ENCODE results near the gene BCL6B.

Gene BCL6B

DNA sequence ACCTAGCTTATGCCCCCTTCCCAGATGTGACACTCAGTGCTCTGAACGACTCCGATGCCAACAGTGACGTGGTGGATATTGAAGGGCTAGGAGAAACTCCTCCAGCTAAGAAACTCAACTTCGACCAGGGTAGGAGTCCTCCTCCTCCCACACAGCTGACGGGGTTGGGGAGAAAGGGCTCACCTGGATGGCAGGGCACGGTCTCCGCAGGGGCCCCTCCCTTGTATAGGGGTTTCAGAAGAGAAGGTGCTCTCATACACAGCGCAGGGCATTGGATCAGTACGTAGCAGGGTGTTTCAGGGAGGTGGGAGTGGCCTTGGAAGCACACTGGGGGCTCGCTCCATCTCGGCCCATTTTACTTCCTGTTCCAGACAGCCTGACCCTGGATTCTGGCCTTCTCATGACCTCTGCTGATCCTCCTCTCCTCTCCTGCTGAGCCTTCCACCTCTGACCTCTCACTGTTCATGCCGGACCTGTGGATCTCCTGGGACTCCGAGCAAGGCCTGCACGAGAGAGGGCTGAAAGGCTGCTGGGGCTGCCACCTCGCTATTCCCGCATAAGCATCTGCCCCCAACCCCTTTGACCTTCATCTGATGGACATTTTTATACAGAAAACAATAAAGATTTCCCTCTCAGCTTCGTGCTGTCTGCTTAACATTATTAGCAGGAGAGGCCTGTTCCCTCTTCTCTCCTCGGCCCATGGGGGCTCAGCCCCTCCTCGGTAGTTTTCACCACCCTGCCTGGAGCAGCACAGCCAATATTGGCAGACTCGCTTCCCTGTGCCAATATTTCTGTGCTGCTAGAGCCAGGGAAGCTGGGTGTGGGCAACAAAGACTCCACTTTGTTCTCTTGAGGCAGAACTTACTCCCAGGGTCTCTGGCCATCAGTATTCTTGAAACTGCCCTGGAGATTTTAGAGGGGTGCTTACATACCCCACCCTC is 5.7 kb upstream of the BCL6B start:
- H3K4me2 ChIP-seq (ENCODE audit: low read depth, low read length, poor library complexity, severe bottlenecking) = no peak overlapping the region
- no peak overlapping the region for H3K9ac ChIP-seq (ENCODE audit: low read length)
- H3F3A ChIP-seq (ENCODE audit: insufficient read depth) = peaks cover 21% of the 10 kb centered on the region
- no peaks in the 10 kb centered on the region for H3K9me3 ChIP-seq (ENCODE audit: insufficient read depth, low read length)
- H3K27ac ChIP-seq (ENCODE audit: low read depth, low read length) = no peak overlapping the region
- H3K36me3 ChIP-seq (ENCODE audit: low read length) = no peaks in the 10 kb centered on the region
- H3K4me3 ChIP-seq (ENCODE audit: insufficient read depth, low read length, poor library complexity, severe bottlenecking) = no peak overlapping the region
- H4K20me1 ChIP-seq (ENCODE audit: low read depth, low read length) = no peaks in the 10 kb centered on the region
- H2AFZ ChIP-seq (ENCODE audit: low read depth, low read length, severe bottlenecking) = no peak overlapping the region
- TF ChIP-seq, protein P1, sequence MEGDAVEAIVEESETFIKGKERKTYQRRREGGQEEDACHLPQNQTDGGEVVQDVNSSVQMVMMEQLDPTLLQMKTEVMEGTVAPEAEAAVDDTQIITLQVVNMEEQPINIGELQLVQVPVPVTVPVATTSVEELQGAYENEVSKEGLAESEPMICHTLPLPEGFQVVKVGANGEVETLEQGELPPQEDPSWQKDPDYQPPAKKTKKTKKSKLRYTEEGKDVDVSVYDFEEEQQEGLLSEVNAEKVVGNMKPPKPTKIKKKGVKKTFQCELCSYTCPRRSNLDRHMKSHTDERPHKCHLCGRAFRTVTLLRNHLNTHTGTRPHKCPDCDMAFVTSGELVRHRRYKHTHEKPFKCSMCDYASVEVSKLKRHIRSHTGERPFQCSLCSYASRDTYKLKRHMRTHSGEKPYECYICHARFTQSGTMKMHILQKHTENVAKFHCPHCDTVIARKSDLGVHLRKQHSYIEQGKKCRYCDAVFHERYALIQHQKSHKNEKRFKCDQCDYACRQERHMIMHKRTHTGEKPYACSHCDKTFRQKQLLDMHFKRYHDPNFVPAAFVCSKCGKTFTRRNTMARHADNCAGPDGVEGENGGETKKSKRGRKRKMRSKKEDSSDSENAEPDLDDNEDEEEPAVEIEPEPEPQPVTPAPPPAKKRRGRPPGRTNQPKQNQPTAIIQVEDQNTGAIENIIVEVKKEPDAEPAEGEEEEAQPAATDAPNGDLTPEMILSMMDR (IDR thresholded peaks at IDR 0.05; ENCODE audit: insufficient read depth, low read length, poor library complexity, severe bottlenecking) = no peak
- TF ChIP-seq EZH2phosphoT487 (conservative IDR thresholded peaks at IDR 0.05; ENCODE audit: low read length) = no peak
- peaks cover 14% of the 10 kb centered on the region for H3K79me2 ChIP-seq (ENCODE audit: insufficient read depth, low read length)
- H3K9me2 ChIP-seq (replicated peaks; ENCODE audit: insufficient read depth, low read length) = no peaks in the 10 kb centered on the region
- no peaks in the 10 kb centered on the region for H3K27me3 ChIP-seq (ENCODE audit: low read length)

DNA sequence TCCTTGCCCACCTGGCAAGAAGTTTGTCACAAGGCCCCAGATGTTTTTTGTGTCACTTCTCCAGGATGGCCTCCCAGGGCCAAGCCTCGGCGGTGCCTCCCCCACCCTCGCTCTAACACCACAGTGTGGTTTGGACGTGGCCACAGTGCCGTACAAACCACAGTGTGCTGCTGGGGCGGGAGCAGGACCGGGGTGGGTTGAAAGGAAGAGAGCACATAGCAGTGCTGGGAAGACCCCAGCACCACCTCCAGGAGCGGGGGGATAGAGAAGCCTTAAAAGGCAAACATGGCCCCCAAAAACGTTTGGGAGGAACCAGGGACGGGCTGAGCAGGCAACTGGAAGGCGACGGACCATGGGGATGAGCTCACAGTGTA is 5.0 kb upstream of the BCL6B start:
- Histone ChIP-seq H3K4me2 (ENCODE audit: low read depth, low read length, poor library complexity, severe bottlenecking) (no peak overlapping the region), H3K27ac (ENCODE audit: low read depth, low read length) (no peak overlapping the region), H2AFZ (ENCODE audit: low read depth, low read length, severe bottlenecking) (no peak overlapping the region), H3K9ac (ENCODE audit: low read length) (no peak overlapping the region), H4K20me1 (ENCODE audit: low read depth, low read length) (no peaks in the 10 kb centered on the region), H3K9me2 (replicated peaks; ENCODE audit: insufficient read depth, low read length) (no peaks in the 10 kb centered on the region), H3K27me3 (ENCODE audit: low read length) (no peaks in the 10 kb centered on the region), H3K9me3 (ENCODE audit: insufficient read depth, low read length) (no peaks in the 10 kb centered on the region), H3F3A (ENCODE audit: insufficient read depth) (peaks cover 21% of the 10 kb centered on the region), H3K79me2 (ENCODE audit: insufficient read depth, low read length) (peaks cover 8% of the 10 kb centered on the region), H3K4me3 (ENCODE audit: insufficient read depth, low read length, poor library complexity, severe bottlenecking) (no peak overlapping the region), H3K36me3 (ENCODE audit: low read length) (no peaks in the 10 kb centered on the region)
- no peak for TF ChIP-seq EZH2phosphoT487 (conservative IDR thresholded peaks at IDR 0.05; ENCODE audit: low read length)
- TF ChIP-seq, protein P1 (IDR thresholded peaks at IDR 0.05; ENCODE audit: insufficient read depth, low read length, poor library complexity, severe bottlenecking) = no peak

DNA sequence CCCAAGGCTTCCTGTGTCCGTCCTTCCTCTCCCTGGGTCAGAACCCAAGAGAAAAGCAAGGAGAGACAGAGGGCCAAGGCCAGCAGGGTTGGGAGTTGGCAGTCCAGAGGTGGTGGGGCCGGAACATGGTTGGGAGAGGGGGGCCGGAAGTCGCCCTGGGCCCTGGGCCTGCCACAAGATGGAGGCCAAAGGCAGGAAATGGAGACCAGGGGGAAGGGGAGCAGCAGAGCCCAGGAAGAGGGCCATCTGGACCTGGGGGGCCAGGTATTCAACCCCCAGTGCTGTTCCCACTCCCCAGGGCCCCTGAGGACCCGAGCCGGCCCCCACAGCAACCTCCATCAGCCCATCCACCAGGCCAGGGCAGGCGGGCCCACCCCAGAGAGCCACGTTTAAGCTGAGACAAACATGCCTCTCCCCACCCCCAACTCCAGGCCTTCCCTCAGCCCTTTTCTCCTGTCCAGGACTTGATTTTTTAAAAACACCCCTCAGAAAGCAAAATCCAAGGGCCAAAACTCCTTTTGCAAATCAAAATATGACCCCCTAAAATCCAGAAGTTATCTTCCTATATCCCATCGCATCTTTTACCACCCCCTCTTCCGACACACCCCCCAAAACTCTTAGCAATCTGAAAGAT is 4.4 kb upstream of the BCL6B start:
- H3K4me2 ChIP-seq (ENCODE audit: low read depth, low read length, poor library complexity, severe bottlenecking) = no peak overlapping the region

More for the DNA sequence above, 4.4 kb upstream of the BCL6B start:
- no peak overlapping the region for H3K4me3 ChIP-seq (ENCODE audit: insufficient read depth, low read length, poor library complexity, severe bottlenecking)
- H3K9ac ChIP-seq (ENCODE audit: low read length) = no peak overlapping the region
- peaks cover 2% of the 10 kb centered on the region; the same call in 1 of the 2 replicates for H3K79me2 ChIP-seq (ENCODE audit: insufficient read depth, low read length)
- H4K20me1 ChIP-seq (ENCODE audit: low read depth, low read length) = no peaks in the 10 kb centered on the region
- no peak for TF ChIP-seq EZH2phosphoT487 (conservative IDR thresholded peaks at IDR 0.05; ENCODE audit: low read length)
- TF ChIP-seq, protein P1 (IDR thresholded peaks at IDR 0.05; ENCODE audit: insufficient read depth, low read length, poor library complexity, severe bottlenecking) = no peak
- H3K9me3 ChIP-seq (ENCODE audit: insufficient read depth, low read length) = no peaks in the 10 kb centered on the region
- no peaks in the 10 kb centered on the region for H3K27me3 ChIP-seq (ENCODE audit: low read length)
- no peak overlapping the region for H3K27ac ChIP-seq (ENCODE audit: low read depth, low read length)
- H3K36me3 ChIP-seq (ENCODE audit: low read length) = no peaks in the 10 kb centered on the region
- H2AFZ ChIP-seq (ENCODE audit: low read depth, low read length, severe bottlenecking) = no peak overlapping the region
- H3K9me2 ChIP-seq (replicated peaks; ENCODE audit: insufficient read depth, low read length) = no peaks in the 10 kb centered on the region
- peaks cover 15% of the 10 kb centered on the region for H3F3A ChIP-seq (ENCODE audit: insufficient read depth)
